Stimulated activated CD4-positive, alpha-beta T cell treated with anti-CD3 and anti-CD28 coated beads, Interleukin-1b, Interleukin-23, amount 100 ng/mL, for 24 hours (primary cell): Measurements from ENCODE around the gene ABHD12.
"Not testable (repeated sequence)": the region's sequence is repeated elsewhere in the genome, so short reads cannot be mapped to it uniquely, and the experiment has no call there.

Source experiments
- DNase-seq, 4 experiments: peaks; one replicate each; pipeline ENCODE4 v3.0.0-alpha.2; 2020; ENCODE audit warnings: low read depth in 4 of 4, low spot score in 1 of 4

ABHD12 gene

GRCh38 chr20:25323496-25324246 is 67.0 kb downstream of the ABHD12 start:
- DNase-seq, result no peak

- DNase-seq, result no peak
Measured at GRCh38 chr20:25321991-25322390, 68.6 kb downstream of the ABHD12 start.

DNA sequence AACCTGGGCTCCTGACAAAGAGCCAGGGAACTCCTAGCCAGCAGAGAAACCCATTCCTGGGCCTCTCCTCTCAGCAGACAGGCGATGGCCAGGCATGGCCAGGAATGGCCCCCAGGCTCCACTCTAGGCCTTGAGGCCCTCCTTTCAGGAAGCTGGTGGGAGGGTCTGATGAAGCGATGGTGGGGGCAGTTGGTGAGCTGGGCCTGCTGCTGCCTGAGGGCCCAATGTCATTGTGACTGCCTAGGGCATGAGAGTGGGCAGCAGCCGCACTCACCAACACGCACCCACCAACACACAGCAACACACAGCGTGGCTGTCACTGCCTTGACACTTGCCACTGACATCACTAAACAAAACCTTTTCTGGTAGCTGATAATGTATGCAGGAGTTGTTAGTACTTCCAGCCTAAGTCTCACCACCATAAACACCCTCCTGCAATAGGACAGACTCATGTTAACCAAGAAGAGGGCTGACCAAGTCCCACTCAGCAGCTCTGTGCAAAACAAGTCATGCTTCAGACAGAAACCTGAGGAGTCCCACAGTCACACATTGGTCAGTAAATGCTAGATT is 69.3 kb downstream of the ABHD12 start:
- DNase-seq, result no peak

DNA sequence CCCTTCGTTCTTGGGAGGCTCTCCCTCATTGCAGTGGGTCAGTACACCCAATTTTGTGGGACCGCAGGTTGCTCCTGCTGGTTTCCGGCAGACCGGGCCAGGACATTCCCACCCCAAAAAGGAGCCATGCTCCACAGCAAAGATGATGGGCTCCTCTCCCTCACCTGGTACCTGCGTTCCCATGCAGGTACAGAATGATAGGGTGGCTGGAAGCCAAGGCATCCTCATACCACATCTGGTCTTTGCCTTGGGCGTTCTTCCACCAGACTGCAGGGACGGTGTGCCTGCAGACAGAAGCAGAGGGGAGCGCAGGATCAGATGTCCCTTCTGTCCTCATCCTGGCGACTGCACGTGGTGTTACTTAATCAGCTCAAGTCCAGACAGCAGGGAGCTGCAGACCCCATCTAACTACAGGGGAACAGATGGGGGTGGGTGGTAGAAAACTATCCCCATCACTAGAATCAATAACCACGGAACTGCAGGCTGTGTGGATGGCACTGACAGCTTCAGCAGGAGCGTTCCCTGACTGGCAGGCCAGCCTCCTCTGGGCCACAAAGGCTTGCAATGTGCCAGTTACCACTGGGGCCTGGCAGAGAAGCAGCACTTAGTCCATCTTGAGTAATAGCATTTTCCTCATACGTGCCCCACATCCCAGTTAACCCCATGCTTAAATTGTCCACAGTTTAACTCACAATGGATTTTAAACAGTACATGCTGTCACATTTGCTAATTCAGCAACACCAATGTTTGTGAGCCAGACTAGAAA is 70.4 kb downstream of the ABHD12 start:
- no peak for DNase-seq

GRCh38 chr20:25319241-25320034 is 71.2 kb downstream of the ABHD12 start:
- DNase-seq, result no peak

GRCh38 chr20:25318471-25319240 is 72.0 kb downstream of the ABHD12 start:
- DNase-seq, result no peak

DNA sequence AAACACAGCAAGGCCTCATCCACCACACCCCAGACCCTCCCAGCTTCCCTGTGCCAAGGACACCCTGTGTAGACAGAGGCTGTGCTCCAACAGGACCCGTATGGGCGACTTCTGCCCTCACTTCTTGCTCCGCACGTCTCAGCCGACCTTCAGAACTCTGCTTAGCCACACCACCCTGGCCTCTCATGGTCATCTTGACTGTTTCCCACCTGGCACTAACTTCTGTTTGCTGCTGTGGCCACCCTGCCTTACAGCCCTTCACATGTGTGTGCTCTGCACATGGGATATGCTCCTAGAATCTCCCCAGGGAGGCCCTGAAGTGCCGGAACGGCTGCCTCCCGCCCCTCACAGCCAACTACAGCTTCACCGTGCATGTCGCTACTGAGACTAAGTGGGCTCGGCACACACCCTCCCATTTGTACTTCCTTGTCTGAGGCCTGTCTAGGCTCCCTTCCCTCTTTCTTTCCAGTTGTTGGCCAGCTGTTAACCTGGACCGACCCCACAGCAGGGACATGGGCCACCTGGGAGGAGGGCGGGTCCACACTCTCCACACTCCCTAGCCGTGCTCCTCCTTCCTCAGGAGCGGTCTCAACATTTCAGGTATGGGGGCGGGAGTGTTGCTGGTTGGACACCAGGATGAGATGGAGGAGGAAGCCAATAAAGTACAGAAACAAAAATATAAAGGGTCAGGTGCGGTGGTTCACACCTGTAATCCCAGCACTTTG is 73.1 kb downstream of the ABHD12 start:
- no peak for DNase-seq

DNA sequence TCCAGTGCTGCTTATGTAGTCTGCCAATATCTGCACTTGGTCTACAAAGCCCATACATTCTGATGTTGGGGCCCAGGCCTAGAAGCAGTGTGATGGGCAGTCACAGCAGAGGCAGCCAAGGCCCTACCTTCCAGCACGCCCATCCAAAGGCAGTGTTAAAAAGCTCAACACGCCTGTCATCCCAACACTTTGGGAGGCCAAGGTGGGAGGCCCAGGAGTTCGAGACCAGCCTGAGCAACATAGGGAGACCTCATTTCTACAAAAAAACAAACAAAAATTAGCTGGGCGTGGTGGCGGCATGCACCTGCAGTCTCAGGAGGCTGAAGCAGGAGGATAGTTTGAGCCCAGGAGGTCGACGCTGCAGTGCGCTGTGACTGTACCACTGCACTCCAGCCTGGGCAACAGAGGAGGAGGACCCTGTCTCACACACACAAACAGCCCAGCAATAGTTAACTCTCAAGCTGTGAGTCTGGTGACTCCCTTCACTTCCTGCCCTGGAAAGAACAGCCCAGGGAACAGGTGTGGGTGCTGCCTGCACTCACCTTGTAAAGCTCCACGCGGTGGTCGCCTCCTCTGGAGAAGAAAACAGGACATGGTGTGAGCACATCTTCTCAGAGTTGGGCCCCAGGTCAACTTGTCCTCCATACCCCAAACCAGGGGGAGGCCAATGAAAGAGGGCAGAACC is 74.0 kb downstream of the ABHD12 start:
- no peak for DNase-seq

GRCh38 chr20:25315418-25316210 is 75.0 kb downstream of the ABHD12 start:
- no peak for DNase-seq

DNA sequence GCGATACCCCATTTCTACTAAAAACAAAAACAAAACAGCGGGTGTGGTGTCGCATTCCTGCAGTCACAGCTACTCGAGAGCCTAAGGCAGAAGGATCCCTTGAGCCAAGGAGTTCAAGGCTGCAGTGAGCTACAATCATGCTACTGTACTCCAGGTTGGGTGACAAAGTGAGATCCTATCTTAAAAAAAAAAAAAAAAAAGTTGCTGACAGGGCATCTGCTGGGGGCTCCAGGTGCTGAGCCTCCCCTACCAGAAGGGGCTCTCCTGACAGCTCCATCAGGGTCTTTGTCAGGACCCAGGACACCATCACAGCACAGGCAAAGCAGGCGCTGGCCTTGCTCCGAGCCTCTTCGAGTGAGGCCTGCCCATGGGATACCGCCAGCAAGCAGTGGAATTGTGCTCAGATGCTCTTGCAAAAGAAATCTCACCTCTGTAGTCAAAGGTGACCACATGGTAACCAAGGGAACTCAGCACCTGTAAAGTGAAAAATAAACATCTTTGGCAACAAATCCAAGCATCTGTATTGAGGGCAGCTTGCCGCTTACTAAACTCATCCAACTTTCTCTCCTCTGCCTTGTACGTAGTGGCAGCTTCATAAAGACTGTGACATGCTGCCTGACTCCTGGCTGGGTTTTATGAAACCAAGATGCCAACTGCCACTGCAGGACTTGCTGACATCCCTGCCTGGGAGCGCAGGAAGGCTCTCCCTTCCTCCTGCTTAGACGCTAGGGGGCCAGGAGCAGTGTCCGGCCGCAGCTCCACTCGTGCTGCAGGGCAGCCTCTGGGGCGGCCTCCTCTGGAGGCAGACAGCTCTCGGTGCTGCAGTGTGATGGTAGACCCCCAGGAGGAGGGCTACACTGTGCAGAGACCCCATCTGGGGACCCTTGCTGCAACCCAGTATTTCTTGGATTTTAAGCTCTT is 75.9 kb downstream of the ABHD12 start:
- DNase-seq, result no peak

DNA sequence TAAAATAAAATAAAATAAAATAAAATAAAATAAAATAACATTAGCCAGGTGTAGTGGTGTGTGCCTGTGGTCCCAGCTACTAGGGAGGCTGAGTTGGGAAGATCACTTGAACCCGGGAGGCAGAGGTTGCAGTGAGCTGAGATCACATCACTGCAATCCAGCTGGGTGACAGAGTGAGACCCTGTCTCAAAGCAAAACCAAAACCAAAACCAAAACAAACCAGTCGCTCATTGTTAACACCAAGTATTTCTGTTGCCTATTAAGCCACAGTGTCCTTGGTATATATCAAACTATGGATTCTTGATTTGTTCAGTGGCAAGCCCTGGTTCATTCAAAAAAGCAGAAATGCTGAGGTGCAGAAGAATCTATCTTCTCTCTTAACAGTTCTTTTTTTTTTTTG is 77.0 kb downstream of the ABHD12 start:
- DNase-seq, result no peak

DNA sequence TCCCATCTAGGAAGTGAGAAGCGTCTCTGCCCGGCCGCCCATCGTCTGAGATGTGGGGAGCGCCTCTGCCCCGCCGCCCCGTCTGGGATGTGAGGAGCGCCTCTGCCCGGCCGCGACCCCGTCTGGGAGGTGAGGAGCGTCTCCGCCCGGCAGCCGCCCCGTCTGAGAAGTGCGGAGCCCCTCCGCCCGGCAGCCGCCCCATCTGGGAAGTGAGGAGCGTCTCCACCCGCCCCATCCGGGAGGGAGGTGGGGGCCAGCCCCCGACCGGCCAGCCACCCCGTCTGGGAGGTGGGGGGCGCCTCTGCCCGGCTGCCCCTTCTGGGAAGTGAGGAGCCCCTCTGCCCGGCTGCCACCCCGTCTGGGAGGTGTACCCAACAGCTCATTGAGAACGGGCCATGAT is 77.9 kb downstream of the ABHD12 start:
- not testable (repeated sequence) for DNase-seq

DNA sequence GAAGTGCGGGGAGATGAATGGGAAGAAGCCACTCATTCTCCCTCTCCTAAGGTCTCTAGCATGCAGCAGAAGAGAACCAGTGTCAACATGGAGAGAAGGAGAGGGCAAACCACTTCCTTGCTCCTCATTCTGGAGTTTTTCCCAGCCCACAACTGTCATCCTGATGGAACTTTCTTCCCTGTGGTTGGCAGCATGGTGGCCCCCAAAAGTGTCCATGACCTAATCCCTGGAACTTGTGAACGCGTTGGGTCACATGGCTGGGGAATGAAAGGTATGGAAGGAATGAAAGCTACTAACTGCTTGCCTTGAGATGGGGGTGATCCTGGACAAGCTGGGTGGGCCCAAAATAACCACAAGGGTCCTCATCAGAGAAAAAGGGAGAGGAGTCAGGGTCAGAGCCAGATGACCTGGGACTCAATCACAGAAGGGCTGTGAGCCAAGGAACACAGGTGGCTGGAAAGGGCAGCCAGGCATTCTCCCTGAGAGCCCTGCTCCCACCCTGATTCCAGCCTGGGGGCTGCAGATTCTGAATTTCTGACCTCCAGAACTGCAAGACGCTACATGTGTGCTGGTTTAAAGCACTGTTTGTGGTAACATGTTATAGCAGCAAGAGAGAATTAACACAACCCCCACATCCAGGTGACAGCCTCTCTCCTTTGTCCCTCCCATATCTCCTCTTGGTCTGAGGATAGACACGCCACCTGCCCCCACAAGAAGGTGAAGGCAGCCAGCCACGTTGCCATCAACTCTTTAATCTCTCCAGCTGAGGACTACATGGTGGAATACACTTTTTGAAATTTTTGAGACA is 79.5 kb downstream of the ABHD12 start:
- DNase-seq, result no peak

GRCh38 chr20:25310268-25310920 is 80.2 kb downstream of the ABHD12 start:
- peak in 2 of 4 experiments; percentile 13 to 37 for DNase-seq

GRCh38 chr20:25309395-25310267 is 81.0 kb downstream of the ABHD12 start:
- DNase-seq, result no peak
